HepG2 (cell line): Measurements from ENCODE around the gene GADD45GIP1. TPM values are rescaled to one million over a fixed set of nuclear protein-coding genes. Genes with fewer than 3 reads are reported as not detected.

Experiments used
- CAMTA2 ChIP-seq: sonication (generic); formaldehyde crosslinking; IDR thresholded peaks from 2 replicates; pipeline ENCODE4 v1.4.0; 2020; ENCODE audit warnings: mild to moderate bottlenecking, missing genetic modification reagents, borderline replicate concordance
- CCAR2 ChIP-seq: fragments of 200-400 bp; formaldehyde crosslinking; optimal IDR thresholded peaks from 2 replicates; pipeline ENCODE3; 2018; ENCODE audit warnings: low read depth, mild to moderate bottlenecking, low read length, moderate library complexity
- FOXK2 ChIP-seq: fragments of 450-650 bp; IDR thresholded peaks from 2 replicates; pipeline ENCODE4 v1.6.1; 2016
- HNRNPUL1 ChIP-seq: fragments of 200-400 bp; formaldehyde crosslinking; IDR thresholded peaks from 2 replicates; pipeline ENCODE4 v1.6.1; 2017; ENCODE audit warnings: low read depth, mild to moderate bottlenecking, low read length, moderate library complexity
- IKZF1 ChIP-seq: fragments of 450-650 bp; IDR thresholded peaks from 2 replicates; pipeline ENCODE4 v1.7.1; 2016
- MTF2 ChIP-seq: sonication (generic); formaldehyde crosslinking; IDR thresholded peaks from 2 replicates; pipeline ENCODE4 v1.5.0; 2020; ENCODE audit warnings: missing genetic modification reagents, borderline replicate concordance
- PITX1 ChIP-seq: sonication (generic); formaldehyde crosslinking; IDR thresholded peaks from 2 replicates; pipeline ENCODE4 v1.5.1; 2020; ENCODE audit warnings: mild to moderate bottlenecking, missing genetic modification reagents
- PREB ChIP-seq: sonication (generic); formaldehyde crosslinking; IDR thresholded peaks from 2 replicates; pipeline ENCODE4 v1.4.0; 2020; ENCODE audit warnings: missing genetic modification reagents
- SCMH1 ChIP-seq: sonication (generic); formaldehyde crosslinking; IDR thresholded peaks from 2 replicates; pipeline ENCODE4 v1.9.0; 2021; ENCODE audit warnings: missing genetic modification reagents, mild to moderate bottlenecking, borderline replicate concordance
- SYNCRIP ChIP-seq: fragments of 200-400 bp; formaldehyde crosslinking; IDR thresholded peaks from 2 replicates; pipeline ENCODE4 v1.6.1; 2018; ENCODE audit warnings: mild to moderate bottlenecking, low read depth, low read length; ENCODE audit not compliant: insufficient read depth
- ZBED4 ChIP-seq: sonication (generic); formaldehyde crosslinking; IDR thresholded peaks from 2 replicates; pipeline ENCODE4 v1.4.0; 2020; ENCODE audit warnings: missing genetic modification reagents, borderline replicate concordance
- ZHX2 ChIP-seq, 2 experiments: sonication (generic) in 1 of 2; formaldehyde crosslinking in 1 of 2; IDR thresholded peaks; 2 replicates each; pipeline versions ENCODE4 v1.6.1 to v1.9.0; 2014 to 2022; ENCODE audit warnings: antibody characterized with exemption in 1 of 2, borderline replicate concordance in 1 of 2, inconsistent platforms in 1 of 2, low read depth in 1 of 2, missing genetic modification reagents in 1 of 2
- ZNF18 ChIP-seq: sonication (generic); formaldehyde crosslinking; IDR thresholded peaks from 2 replicates; pipeline ENCODE4 v1.8.0; 2022; ENCODE audit warnings: mild to moderate bottlenecking, missing genetic modification reagents; ENCODE audit not compliant: insufficient replicate concordance
- ZNF350 ChIP-seq: sonication (generic); formaldehyde crosslinking; IDR thresholded peaks from 2 replicates; pipeline ENCODE4 v1.4.0; 2020; ENCODE audit warnings: mild to moderate bottlenecking, low read depth, missing genetic modification reagents, borderline replicate concordance
- ZNF703 ChIP-seq: sonication (generic); formaldehyde crosslinking; IDR thresholded peaks from 2 replicates; pipeline ENCODE4 v1.5.1; 2020; ENCODE audit warnings: missing genetic modification reagents, mild to moderate bottlenecking, moderate library complexity, borderline replicate concordance
- polyA plus RNA-seq, 8 experiments: library from polyadenylated mRNA; depleted of rRNA in 3 of 8; stranded (reverse) in 7 of 8; unstranded in 1 of 8; fragments of >200 nt; fragmentation: Illumina TruSeq in 4 of 8; extraction: Trizol in 4 of 8; gene quantifications; 2 replicates each; pipeline versions ENCODE4 v1.2.1 to v1.2.3, GENCODE V29; 2011 to 2016; ENCODE audit warnings: low read depth in 4 of 8, missing spikeins in 1 of 8, mixed read lengths in 1 of 8; ENCODE audit not compliant: insufficient read depth in 1 of 8
- total RNA-seq, 5 experiments: library from RNA; depleted of rRNA; stranded (reverse); fragments of >200 nt; fragmentation: Illumina TruSeq; extraction: Trizol; gene quantifications; 2 replicates each; pipeline ENCODE4 v1.2.3, GENCODE V29; 2016; ENCODE audit warnings: low read depth in 1 of 5

GADD45GIP1 gene
- total and polyA plus RNA-seq, 2 of the 13 experiments (the other 11 are each of a cell fraction or from before 2014, with no cell fraction given): 24.6 to 30.7 TPM

DNA sequence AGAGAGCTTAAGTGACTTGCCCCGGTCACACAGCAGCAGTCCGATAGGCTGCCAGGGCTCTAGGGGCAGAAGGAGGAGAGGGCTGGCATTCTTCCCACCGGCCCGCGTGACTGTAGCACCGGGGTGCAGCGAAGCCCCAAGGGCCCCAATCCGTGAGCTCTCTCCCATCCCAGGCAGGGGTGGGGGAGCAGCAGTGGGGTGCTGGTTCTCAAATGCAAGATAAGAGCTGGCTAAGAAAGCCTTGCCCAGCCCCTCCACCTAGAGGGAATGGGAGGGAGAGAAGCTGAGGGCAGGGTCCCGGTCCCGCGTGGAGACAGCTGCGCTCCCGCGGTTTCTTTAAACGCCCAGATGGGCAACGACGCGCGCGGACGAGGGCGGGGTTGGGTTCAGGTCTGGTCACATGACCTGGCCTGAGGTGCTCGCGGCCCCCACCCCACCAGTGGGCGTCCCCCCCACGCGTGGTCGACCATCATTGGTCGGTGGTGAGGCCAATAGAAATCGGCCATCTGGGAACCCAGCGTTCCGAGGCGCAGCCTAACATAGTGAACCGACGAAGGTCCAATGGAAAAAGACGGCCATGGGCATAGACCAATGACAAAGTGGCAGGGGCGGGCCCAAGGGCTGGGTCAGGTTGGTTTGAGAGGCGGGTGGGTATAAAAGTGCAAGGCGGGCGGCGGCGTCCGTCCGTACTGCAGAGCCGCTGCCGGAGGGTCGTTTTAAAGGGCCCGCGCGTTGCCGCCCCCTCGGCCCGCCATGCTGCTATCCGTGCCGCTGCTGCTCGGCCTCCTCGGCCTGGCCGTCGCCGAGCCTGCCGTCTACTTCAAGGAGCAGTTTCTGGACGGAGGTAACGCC lies 18.9 kb downstream of the GADD45GIP1 start, which contains the start of gene CALR (continued):
- no peak for TF ChIP-seq ZNF18 (CRISPR knock-in tag)
- no peak for TF ChIP-seq ZNF350 (CRISPR knock-in tag)
- TF ChIP-seq FOXK2: no peak
- TF ChIP-seq MTF2: peak; percentile 67; the same call in 1 of the 2 replicates
- TF ChIP-seq CAMTA2: 0 out of 2 replicates have a peak, but pooled peaks have one; percentile 13
- no peak for TF ChIP-seq PITX1 (CRISPR knock-in tag)
- TF ChIP-seq SYNCRIP: no peak
- TF ChIP-seq PREB (CRISPR knock-in tag): no peak
- TF ChIP-seq ZNF703 (CRISPR knock-in tag): no peak
- TF ChIP-seq ZHX2 (IDR thresholded peaks at IDR 0.05; ENCODE audit: low read depth): no peak
- TF ChIP-seq ZHX2 (CRISPR knock-in tag; IDR thresholded peaks at IDR 0.05; ENCODE audit: borderline replicate concordance): 0 out of 2 replicates have a peak, but pooled peaks have one; percentile 40
- TF ChIP-seq CCAR2: no peak
- TF ChIP-seq SCMH1 (CRISPR knock-in tag): no peak
- no peak for TF ChIP-seq IKZF1
- TF ChIP-seq ZBED4 (CRISPR knock-in tag): no peak
- TF ChIP-seq HNRNPUL1: 0 out of 2 replicates have a peak, but pooled peaks have one; percentile 43
